Mucosa of stomach (tissue), 1 donor: Measurements from ENCODE around the gene TOR1AIP1.
"Not testable (repeated sequence)": the region's sequence is repeated elsewhere in the genome, so short reads cannot be mapped to it uniquely, and the experiment has no call there.

Experiments
- H3K27me3 ChIP-seq: one replicate; pipeline ENCODE4 v1.7.0; 2013; ENCODE audit warnings: mild to moderate bottlenecking, low read length; ENCODE audit not compliant: control insufficient read depth, insufficient read depth
- H3K36me3 ChIP-seq: one replicate; pipeline ENCODE4 v1.7.0; 2013; ENCODE audit warnings: low read length; ENCODE audit not compliant: control insufficient read depth, insufficient read depth
- H3K4me1 ChIP-seq: one replicate; pipeline ENCODE4 v1.7.0; 2013; ENCODE audit warnings: mild to moderate bottlenecking, low read length; ENCODE audit not compliant: control insufficient read depth, insufficient read depth
- H3K4me3 ChIP-seq: one replicate; pipeline ENCODE4 v1.7.0; 2013; ENCODE audit warnings: low read length
- H3K9ac ChIP-seq: one replicate; pipeline ENCODE4 v1.7.0; 2013; ENCODE audit warnings: mild to moderate bottlenecking, low read length, moderate library complexity
- H3K9me3 ChIP-seq: one replicate; pipeline ENCODE4 v1.7.0; 2013; ENCODE audit warnings: mild to moderate bottlenecking, low read length, moderate library complexity; ENCODE audit not compliant: control insufficient read depth
- donor health status: Pancreatic carcinoma.

TOR1AIP1 gene, protein sequence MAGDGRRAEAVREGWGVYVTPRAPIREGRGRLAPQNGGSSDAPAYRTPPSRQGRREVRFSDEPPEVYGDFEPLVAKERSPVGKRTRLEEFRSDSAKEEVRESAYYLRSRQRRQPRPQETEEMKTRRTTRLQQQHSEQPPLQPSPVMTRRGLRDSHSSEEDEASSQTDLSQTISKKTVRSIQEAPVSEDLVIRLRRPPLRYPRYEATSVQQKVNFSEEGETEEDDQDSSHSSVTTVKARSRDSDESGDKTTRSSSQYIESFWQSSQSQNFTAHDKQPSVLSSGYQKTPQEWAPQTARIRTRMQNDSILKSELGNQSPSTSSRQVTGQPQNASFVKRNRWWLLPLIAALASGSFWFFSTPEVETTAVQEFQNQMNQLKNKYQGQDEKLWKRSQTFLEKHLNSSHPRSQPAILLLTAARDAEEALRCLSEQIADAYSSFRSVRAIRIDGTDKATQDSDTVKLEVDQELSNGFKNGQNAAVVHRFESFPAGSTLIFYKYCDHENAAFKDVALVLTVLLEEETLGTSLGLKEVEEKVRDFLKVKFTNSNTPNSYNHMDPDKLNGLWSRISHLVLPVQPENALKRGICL

DNA sequence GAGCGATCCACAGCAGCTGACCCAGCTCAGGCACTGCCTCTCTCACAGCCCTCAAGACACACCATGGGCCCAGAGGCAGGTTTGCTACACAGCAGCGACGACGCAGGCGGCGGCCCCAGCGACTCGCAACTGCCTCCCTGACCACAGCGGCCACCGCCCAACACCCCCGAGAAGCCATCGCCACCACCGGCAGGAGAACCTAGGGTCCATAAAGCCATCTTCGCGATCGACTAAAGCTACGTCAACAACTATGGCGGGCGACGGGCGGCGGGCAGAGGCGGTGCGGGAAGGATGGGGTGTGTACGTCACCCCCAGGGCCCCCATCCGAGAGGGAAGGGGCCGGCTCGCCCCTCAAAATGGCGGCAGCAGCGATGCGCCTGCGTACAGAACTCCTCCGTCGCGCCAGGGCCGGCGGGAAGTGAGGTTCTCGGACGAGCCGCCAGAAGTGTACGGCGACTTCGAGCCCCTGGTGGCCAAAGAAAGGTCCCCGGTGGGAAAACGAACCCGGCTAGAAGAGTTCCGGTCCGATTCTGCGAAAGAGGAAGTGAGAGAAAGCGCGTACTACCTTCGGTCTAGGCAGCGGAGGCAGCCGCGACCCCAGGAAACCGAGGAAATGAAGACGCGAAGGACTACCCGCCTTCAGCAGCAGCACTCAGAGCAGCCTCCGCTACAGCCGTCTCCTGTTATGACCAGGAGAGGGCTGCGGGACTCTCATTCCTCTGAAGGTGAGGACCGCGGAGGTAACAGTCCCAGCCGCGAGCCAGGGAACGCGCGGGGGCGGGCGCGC is at the start of gene TOR1AIP1:
TOR1AIP1 (plus strand) TSS at position 33 of the 787 bp plus-strand sequence; CDS start at position 251, 218 bp downstream.
- Histone ChIP-seq H3K4me1 (peaks cover 9% of the 10 kb centered on the region), H3K9ac (peak within 1 kb of the TSS; percentile 97), H3K9me3 (no peaks in the 10 kb centered on the region), H3K27me3 (no peaks in the 10 kb centered on the region), H3K36me3 (no peaks in the 10 kb centered on the region), H3K4me3 (peak within 1 kb of the TSS; percentile 90)

DNA sequence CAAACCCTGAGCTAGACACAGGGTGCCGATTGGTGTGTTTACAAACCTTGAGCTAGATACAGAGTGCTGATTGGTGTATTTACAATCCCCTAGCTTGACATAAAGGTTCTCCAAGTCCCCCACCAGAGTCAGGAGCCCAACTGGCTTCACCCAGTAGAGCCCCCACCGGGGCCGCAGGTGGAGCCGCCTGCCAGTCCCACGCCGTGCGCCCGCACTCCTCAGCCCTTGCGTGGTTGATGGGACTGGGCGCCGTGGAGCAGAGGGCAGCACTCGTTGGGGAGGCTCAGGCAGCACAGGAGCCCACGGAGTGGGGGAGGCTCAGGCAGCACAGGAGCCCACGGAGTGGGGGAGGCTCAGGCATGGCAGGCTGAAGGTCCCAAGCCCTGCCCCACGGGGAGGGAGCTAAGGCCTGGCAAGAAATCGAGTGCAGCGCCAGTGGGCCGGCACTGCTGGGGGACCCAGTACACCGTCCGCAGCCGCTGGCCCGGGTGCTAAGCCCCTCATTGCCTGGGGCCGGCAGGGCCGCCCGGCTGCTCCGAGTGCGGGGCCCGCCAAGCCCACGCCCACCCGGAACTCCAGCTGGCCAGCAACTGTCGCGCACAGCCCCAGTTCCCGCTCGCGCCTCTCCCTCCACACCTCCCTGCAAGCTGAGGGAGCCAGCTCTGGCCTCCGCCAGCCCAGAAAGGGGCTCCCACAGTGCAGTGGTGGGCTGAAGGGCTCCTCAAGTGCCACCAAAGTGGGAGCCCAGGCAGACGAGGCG is 45.2 kb upstream of the TOR1AIP1 start:
- not testable (repeated sequence) for H3K9ac ChIP-seq, H3K9me3 ChIP-seq, H3K27me3 ChIP-seq, H3K36me3 ChIP-seq, H3K4me1 ChIP-seq, H3K4me3 ChIP-seq

DNA sequence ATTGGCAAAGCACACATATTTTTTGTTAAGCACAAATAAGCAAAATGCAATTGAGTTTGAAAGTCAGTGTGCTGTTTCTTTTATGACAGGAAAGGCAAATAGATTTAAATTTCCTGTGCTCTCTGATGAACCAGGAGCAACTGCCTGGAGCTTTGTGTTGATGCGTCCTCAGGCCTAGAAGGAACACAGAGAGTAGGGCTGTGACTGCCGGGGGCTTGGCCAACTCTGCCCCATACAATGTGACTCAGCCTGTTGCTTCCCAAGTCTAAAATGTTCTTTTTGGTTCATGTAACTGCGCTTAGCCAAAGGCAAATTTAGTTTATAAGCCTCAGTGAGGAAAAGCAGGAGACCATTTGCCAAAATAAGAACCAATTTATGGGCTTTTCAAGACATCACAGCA is 42.0 kb upstream of the TOR1AIP1 start:
- H3K4me3 ChIP-seq: no peak overlapping the region
- no peaks in the 10 kb centered on the region for H3K4me1 ChIP-seq
- H3K9ac ChIP-seq: no peak overlapping the region
- H3K27me3 ChIP-seq: no peaks in the 10 kb centered on the region
- peaks cover under 1% of the 10 kb centered on the region for H3K36me3 ChIP-seq
- H3K9me3 ChIP-seq: no peaks in the 10 kb centered on the region

DNA sequence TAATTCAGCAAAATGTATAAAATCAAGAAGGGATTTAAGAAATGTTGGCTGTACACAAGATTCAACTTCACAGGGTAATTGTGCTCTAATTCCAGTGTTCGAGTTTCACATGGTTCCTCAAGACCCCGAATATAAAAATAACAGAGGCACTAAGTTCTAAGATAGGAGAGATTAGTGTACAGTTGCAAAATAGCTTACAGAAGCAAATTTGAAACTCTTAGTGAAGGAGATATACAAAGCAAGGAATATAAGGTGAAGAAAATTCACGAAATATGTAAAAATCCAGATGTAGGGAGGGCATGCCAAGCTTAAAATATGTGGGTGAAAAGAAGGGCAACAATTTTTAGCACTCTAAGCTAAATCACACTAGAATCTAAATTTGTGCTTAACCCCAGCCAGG is 33.9 kb upstream of the TOR1AIP1 start:
- Histone ChIP-seq H3K4me3 (no peak overlapping the region), H3K9ac (no peak overlapping the region), H3K4me1 (no peaks in the 10 kb centered on the region), H3K27me3 (no peaks in the 10 kb centered on the region), H3K9me3 (no peaks in the 10 kb centered on the region), H3K36me3 (peaks cover 7% of the 10 kb centered on the region)

DNA sequence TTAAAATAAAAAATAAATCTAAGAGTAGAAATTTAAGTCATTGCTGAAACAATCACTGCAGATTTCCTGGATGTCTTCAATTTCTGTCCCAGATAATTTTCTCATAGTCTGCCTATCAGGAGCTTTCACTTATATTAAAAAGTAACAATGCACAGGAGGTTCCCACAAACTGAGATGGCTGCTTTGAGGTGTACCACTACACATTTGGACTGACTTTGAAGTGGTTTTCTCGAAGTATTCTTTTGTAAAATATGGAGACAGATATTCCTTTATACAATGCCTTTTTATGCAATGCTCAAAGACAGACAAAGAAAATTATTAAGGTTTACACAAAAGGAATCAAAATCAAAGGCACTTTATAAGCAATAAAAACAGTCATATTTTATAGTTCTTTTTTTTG is 29.0 kb upstream of the TOR1AIP1 start:
- no peaks in the 10 kb centered on the region for H3K27me3 ChIP-seq
- no peaks in the 10 kb centered on the region for H3K4me1 ChIP-seq
- no peaks in the 10 kb centered on the region for H3K9me3 ChIP-seq
- H3K36me3 ChIP-seq: peaks cover 4% of the 10 kb centered on the region
- H3K4me3 ChIP-seq: no peak overlapping the region
- H3K9ac ChIP-seq: no peak overlapping the region

DNA sequence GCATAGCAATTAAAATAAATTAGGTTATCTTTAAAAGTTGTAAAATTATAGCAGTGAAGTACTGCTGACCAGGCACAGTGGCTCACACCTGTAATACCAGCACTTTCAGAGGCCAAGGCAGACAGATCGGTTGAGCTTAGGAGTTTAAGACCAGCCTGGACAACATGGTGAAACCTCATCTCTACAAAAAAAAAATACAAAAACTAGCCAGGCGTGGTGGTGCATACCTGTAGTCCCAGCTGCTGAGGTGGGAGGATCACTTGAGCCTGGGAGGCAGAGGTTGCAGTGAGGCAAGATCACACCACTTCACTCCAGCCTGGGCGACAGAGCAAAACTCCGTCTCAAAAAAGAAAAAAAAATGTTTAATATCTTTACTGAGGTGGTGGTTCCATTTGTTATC is 26.3 kb upstream of the TOR1AIP1 start:
- not testable (repeated sequence) for H3K4me1 ChIP-seq, H3K27me3 ChIP-seq, H3K4me3 ChIP-seq, H3K9me3 ChIP-seq, H3K9ac ChIP-seq, H3K36me3 ChIP-seq

DNA sequence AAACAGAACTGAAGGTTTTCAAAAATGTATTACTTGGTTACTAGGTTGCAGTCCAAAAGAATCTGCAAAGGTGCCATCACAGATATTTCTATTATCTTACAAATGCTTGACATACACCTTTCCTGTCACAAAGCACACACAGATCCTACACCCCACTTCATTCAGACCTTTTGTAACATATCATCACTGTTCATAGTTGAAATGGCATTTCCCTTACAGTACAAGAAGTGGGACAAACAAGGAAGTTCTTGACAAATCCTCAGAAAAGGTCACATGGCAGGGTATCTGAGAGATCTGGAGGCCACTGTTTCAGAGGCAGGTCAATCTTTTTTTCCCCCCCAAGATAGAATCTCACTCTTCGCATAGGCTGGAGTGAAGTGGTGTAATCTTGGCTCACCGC is 25.8 kb upstream of the TOR1AIP1 start:
- Histone ChIP-seq H3K9me3 (no peaks in the 10 kb centered on the region), H3K27me3 (no peaks in the 10 kb centered on the region), H3K4me1 (no peaks in the 10 kb centered on the region), H3K4me3 (no peak overlapping the region), H3K9ac (no peak overlapping the region), H3K36me3 (no peaks in the 10 kb centered on the region)

DNA sequence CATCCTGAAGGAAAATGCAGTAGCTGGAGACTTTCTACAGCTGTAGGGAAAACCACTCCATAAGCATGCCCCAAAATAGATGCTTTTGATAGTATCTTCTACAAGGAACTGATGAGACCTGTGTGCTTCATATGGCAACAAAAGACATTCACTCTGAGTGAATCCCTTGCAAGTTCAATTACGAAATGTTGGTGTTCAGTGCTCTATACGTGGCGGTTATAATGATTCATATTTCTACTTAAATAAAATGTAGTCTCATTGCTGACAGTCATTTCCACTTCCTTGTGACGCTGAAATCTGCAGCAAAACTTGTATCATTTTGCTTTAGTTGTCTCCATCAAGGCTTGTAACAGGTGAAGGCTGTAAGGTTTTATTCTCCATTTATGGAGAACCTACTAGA is 25.1 kb upstream of the TOR1AIP1 start:
- H3K27me3 ChIP-seq: no peaks in the 10 kb centered on the region
- no peak overlapping the region for H3K4me3 ChIP-seq
- H3K9me3 ChIP-seq: no peaks in the 10 kb centered on the region
- H3K36me3 ChIP-seq: no peaks in the 10 kb centered on the region
- H3K4me1 ChIP-seq: no peaks in the 10 kb centered on the region
- no peak overlapping the region for H3K9ac ChIP-seq

DNA sequence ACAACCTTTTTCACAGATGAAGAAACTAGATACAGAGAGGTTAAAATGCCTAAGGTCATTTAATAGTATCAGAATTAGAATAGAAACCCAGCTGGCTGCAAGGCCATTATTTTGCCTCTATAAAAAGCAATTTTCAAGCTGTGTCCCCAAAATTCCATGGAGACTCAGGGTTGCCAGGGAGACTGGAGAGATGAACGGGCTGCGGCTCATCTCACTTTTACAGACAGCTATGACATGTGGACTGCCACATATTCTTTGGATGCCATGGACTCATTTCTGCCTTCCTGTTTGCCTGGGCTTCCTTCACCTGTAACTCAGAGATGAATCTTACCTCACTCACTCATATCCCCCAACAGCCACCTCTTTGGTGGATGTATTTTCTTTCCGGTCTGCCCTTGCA is 21.4 kb upstream of the TOR1AIP1 start:
- no peak overlapping the region for H3K4me3 ChIP-seq
- H3K9ac ChIP-seq: no peak overlapping the region
- H3K36me3 ChIP-seq: peaks cover 7% of the 10 kb centered on the region
- H3K4me1 ChIP-seq: no peaks in the 10 kb centered on the region
- H3K9me3 ChIP-seq: no peaks in the 10 kb centered on the region
- H3K27me3 ChIP-seq: no peaks in the 10 kb centered on the region

DNA sequence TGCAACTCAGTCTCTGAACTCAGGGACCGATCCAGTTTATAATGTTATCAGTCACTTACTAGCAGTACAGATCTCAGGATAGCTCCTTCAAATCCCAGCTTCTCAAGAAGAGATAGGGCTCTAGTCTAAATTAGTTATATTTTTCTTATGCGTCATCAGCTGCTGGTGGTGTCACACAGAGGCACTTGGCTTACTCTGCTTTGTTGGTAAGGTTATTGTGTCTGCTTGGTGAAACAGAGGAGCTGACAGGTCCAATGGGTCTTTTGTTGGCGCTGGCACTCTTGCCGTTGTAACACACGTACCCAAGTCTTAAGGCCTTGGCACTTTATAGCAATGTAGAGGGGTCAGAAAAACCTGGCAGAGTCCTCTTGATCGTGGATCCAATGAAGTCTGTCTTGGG is 16.7 kb upstream of the TOR1AIP1 start:
- no peaks in the 10 kb centered on the region for H3K27me3 ChIP-seq
- H3K36me3 ChIP-seq: peaks cover 7% of the 10 kb centered on the region

DNA sequence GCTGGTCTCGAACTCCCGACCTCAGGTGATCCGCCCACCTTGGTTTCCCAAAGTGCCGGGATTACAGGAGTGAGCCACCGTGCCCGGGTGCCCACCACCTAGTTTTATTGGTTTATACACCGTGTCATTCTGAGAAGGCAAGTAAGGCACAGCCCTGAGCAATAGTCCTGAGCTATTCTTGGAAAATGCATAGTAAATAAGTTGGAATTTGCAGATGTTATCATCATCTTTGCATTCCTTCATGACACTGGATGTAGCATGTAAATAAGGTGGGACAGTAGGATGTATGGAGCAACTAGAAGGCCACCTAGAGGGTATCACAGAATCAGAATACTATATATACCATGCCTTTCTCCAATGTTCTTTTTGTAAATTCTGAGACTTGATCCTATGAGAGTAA is 15.5 kb upstream of the TOR1AIP1 start:
- Histone ChIP-seq H3K27me3 (no peaks in the 10 kb centered on the region), H3K4me3 (no peak overlapping the region), H3K4me1 (no peaks in the 10 kb centered on the region), H3K9ac (no peak overlapping the region), H3K36me3 (peaks cover 7% of the 10 kb centered on the region), H3K9me3 (no peaks in the 10 kb centered on the region)

More for the DNA sequence above, 16.7 kb upstream of the TOR1AIP1 start:
- no peak overlapping the region for H3K9ac ChIP-seq
- no peak overlapping the region for H3K4me3 ChIP-seq
- no peaks in the 10 kb centered on the region for H3K4me1 ChIP-seq
- no peaks in the 10 kb centered on the region for H3K9me3 ChIP-seq
